Activated CD8-positive, alpha-beta T cell treated with anti-CD3 and anti-CD28 coated beads for 36 hours (primary cell): Measurements from ENCODE around the gene SRBD1. TPM values are rescaled to one million over a fixed set of nuclear protein-coding genes. Genes with fewer than 3 reads are reported as not detected.

Source experiments
- ATAC-seq: fragments of 200-7000 bp; cut with Tn5 transposase; one replicate; pipeline ENCODE4 v1.10.0; 2021; ENCODE audit warnings: mild to moderate bottlenecking, moderate library complexity
- CTCF ChIA-PET: fragments of 350-600 bp; sonication (Branson Sonifier 250); formaldehyde crosslinking; loops from one replicate; lab custom pipeline; 2021; ENCODE audit warnings: antibody characterized with exemption; lab: Charles Lee
- POLR2A ChIA-PET: fragments of 350-600 bp; sonication (Branson Sonifier 250); formaldehyde crosslinking; loops from one replicate; lab custom pipeline; 2021; ENCODE audit warnings: antibody characterized with exemption; lab: Charles Lee
- DNase-seq: peaks from one replicate; pipeline ENCODE4 v3.0.0-alpha.2; 2020
- H3K27ac Mint-ChIP-seq: one replicate; pipeline ENCODE4 v1.8.0; 2021; ENCODE audit warnings: mild to moderate bottlenecking, mixed read lengths
- H3K27me3 Mint-ChIP-seq: one replicate; pipeline ENCODE4 v1.8.0; 2021; ENCODE audit warnings: mixed read lengths
- H3K36me3 Mint-ChIP-seq: one replicate; pipeline ENCODE4 v1.8.0; 2021; ENCODE audit warnings: low read depth, mixed read lengths
- H3K4me1 Mint-ChIP-seq: one replicate; pipeline ENCODE4 v1.8.0; 2021; ENCODE audit warnings: low read depth, mixed read lengths
- H3K4me3 Mint-ChIP-seq: one replicate; pipeline ENCODE4 v1.8.0; 2021; ENCODE audit warnings: mild to moderate bottlenecking, moderate library complexity, mixed read lengths
- H3K9me3 Mint-ChIP-seq: one replicate; pipeline ENCODE4 v1.8.0; 2021; ENCODE audit warnings: mixed read lengths
- CTCF ChIP-seq: fragments of 200-600 bp; IDR thresholded peaks from one replicate; pipeline ENCODE4 v1.8.0; 2022; ENCODE audit warnings: antibody characterized with exemption, mild to moderate bottlenecking
- intact Hi-C: fragments of 100-400 bp; cut with micrococcal nuclease; formaldehyde crosslinking; loops from one replicate; pipeline ENCODE4 v1.10.0; 2022
- total RNA-seq, 2 experiments: library from RNA; stranded (reverse); gene quantifications; one replicate each; pipeline ENCODE4 v1.2.3, GENCODE V29; 2021

The SRBD1 gene
- total RNA-seq, 2 experiments from 2014 or later = 14.8 to 21.7 TPM

DNA sequence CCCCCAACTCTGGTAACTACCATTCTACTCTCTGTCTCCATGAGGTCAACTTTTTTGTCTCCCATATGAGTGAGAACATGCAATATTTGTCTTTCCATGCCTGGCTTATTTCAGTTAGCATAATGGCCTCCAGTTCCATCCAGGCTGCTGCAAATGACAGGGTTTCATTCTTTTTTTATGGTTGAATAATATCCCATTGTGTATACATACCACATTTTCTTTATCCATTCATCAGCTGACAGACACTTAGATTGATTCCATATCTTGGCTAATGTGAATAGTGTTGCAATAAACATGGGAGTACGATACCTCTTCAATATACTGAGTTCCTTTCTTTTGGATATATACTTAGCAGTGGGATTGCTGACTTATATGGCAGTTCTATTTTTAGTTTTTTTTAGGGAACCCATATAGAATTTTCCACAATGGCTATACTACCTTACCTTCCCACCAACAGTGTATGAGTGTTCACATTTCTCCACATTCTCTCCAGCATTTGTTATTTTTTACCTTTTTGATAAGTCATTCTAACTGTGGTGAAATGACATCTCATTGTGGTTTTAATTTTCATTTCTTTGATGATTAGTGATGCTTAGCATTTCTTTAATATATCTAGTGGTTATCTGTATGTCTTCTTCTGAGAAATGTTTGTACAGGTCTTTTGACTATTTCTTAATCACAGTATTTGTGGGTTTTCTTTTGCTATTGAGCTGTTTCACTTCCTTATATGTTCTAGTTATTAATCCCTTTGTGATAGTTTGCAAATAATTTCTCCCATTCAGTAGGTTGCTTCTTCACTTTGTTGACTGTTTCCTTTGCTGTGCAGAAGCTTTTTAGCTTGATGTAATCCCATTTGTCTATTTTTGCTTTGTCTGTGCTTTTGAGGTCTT, 112.2 kb downstream of the SRBD1 start:
- ChIA-PET CTCF (no interaction called here), POLR2A (no interaction called here)
- Mint-ChIP-seq H3K4me3 (no peak overlapping the region), H3K36me3 (peaks cover 16% of the 10 kb centered on the region), H3K27me3 (no peaks in the 10 kb centered on the region), H3K27ac (no peak overlapping the region), H3K9me3 (peaks cover 5% of the 10 kb centered on the region), H3K4me1 (peaks cover 37% of the 10 kb centered on the region)
- DNase-seq (no peak), ATAC-seq (no peak)
- no peak for TF ChIP-seq CTCF
- intact Hi-C loops = loop anchor here (5.0 kb wide), 1 partner anchor 68 kb away; no protein-coding TSS in a partner anchor

GRCh38 chr2:45497355-45497754, 113.7 kb downstream of the SRBD1 start:
- peaks cover 11% of the 10 kb centered on the region for H3K36me3 Mint-ChIP-seq
- H3K27me3 Mint-ChIP-seq = no peaks in the 10 kb centered on the region
- peaks cover 37% of the 10 kb centered on the region for H3K4me1 Mint-ChIP-seq
- no peak for TF ChIP-seq CTCF
- peak; percentile 74 for DNase-seq
- no peak overlapping the region for H3K4me3 Mint-ChIP-seq
- ChIA-PET POLR2A (interaction anchor here (0.7 to 1.1 kb wide), 2 partner anchors 80 to 1695 kb away, joined by 3 read pairs; no protein-coding TSS in a partner anchor), CTCF (interaction anchor here (0.5 to 5.9 kb wide), 2 partner anchors 127 to 515 kb away, joined by 4 to 72 read pairs; no protein-coding TSS in a partner anchor)
- ATAC-seq = peak; percentile 90
- peaks cover under 1% of the 10 kb centered on the region for H3K9me3 Mint-ChIP-seq
- intact Hi-C loops = loop anchor here (2.0 to 5.0 kb wide), 2 partner anchors 70 to 517 kb away; no protein-coding TSS in a partner anchor
- H3K27ac Mint-ChIP-seq = peak overlapping the region; percentile 74

GRCh38 chr2:45496869-45497268, 114.2 kb downstream of the SRBD1 start:
- H3K9me3 Mint-ChIP-seq = no peaks in the 10 kb centered on the region
- H3K4me1 Mint-ChIP-seq = peaks cover 37% of the 10 kb centered on the region
- ATAC-seq (peak; percentile 5), DNase-seq (no peak)
- ChIA-PET CTCF (interaction anchor here (0.5 to 5.9 kb wide), 2 partner anchors 128 to 515 kb away, joined by 4 to 72 read pairs; no protein-coding TSS in a partner anchor), POLR2A (interaction anchor here (0.7 to 1.1 kb wide), 2 partner anchors 80 to 1694 kb away, joined by 3 read pairs; no protein-coding TSS in a partner anchor)
- intact Hi-C loops = loop anchor here (2.0 to 5.0 kb wide), 2 partner anchors 70 to 516 kb away; no protein-coding TSS in a partner anchor
- no peak overlapping the region for H3K4me3 Mint-ChIP-seq
- TF ChIP-seq CTCF = no peak
- H3K27ac Mint-ChIP-seq = peak overlapping the region; percentile 74
- no peaks in the 10 kb centered on the region for H3K27me3 Mint-ChIP-seq
- peaks cover 7% of the 10 kb centered on the region for H3K36me3 Mint-ChIP-seq

DNA sequence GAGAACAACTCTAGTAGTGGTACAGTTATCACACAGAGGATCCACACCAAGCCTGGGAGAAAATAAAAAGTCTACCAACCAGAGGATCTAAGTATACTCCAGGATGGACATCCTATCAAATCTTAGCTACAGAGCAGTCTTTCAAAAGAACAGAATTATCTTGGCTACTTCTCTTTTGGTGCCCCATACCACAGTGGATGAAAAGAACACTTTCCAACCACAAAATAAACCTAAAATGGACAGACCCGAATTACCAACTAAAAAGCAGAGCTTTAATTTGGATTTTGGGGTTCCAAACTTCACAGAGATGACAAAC, 116.1 kb downstream of the SRBD1 start:
- DNase-seq = no peak
- no peak overlapping the region for H3K4me3 Mint-ChIP-seq
- CTCF ChIA-PET = interaction anchor here (0.7 to 5.9 kb wide), 22 partner anchors 8 to 540 kb away, joined by 3 to 72 read pairs (median 4); no protein-coding TSS in a partner anchor
- H3K36me3 Mint-ChIP-seq = peaks cover 3% of the 10 kb centered on the region
- TF ChIP-seq CTCF = no peak
- H3K9me3 Mint-ChIP-seq = no peaks in the 10 kb centered on the region
- no peak overlapping the region for H3K27ac Mint-ChIP-seq
- ATAC-seq = no peak
- POLR2A ChIA-PET = interaction anchor here (0.7 kb wide), 1 partner anchor 261 kb away, joined by 3 read pairs; no protein-coding TSS in a partner anchor
- H3K4me1 Mint-ChIP-seq = peaks cover 35% of the 10 kb centered on the region
- intact Hi-C loops = loop anchor here (5.0 kb wide), 1 partner anchor 72 kb away; no protein-coding TSS in a partner anchor
- H3K27me3 Mint-ChIP-seq = no peaks in the 10 kb centered on the region
